H9 (cell line): ENCODE results near the gene GNB1L. TPM values are rescaled to one million over a fixed set of nuclear protein-coding genes. Genes with fewer than 3 reads are reported as not detected.

Source experiments
- DNase-seq: peaks from one replicate; pipeline ENCODE4 v3.0.0-alpha.2; 2017
- H2AFZ ChIP-seq: one replicate; pipeline ENCODE4 v1.6.1; 2013; ENCODE audit warnings: mild to moderate bottlenecking, low read length, control low read depth, moderate library complexity
- H2AK5ac ChIP-seq: 2 replicates; pipeline ENCODE4 v1.6.1; 2013; ENCODE audit warnings: low read length, control low read depth, mixed read lengths; ENCODE audit not compliant: insufficient read length
- H2BK120ac ChIP-seq: one replicate; pipeline ENCODE4 v1.6.1; 2013; ENCODE audit warnings: low read depth, mild to moderate bottlenecking, low read length, control low read depth, inconsistent platforms; ENCODE audit not compliant: poor library complexity, severe bottlenecking
- H2BK12ac ChIP-seq: 2 replicates; pipeline ENCODE4 v1.6.1; 2013; ENCODE audit warnings: low read length, control low read depth, mixed read lengths, low read depth; ENCODE audit not compliant: insufficient read length
- H2BK15ac ChIP-seq: 2 replicates; pipeline ENCODE4 v1.6.1; 2013; ENCODE audit warnings: low read depth, low read length, control low read depth
- H2BK20ac ChIP-seq: one replicate; pipeline ENCODE4 v1.6.1; 2013; ENCODE audit warnings: low read depth, mild to moderate bottlenecking, low read length, control low read depth, inconsistent platforms; ENCODE audit not compliant: poor library complexity, severe bottlenecking
- H2BK5ac ChIP-seq: 2 replicates; pipeline ENCODE4 v1.6.1; 2013; ENCODE audit warnings: low read length, control low read depth, mixed read lengths; ENCODE audit not compliant: insufficient read length
- H3K14ac ChIP-seq: 2 replicates; pipeline ENCODE4 v1.6.1; 2013; ENCODE audit warnings: low read length, control low read depth; ENCODE audit not compliant: insufficient read depth
- H3K18ac ChIP-seq: 2 replicates; pipeline ENCODE4 v1.6.1; 2013; ENCODE audit warnings: low read depth, mild to moderate bottlenecking, mixed read lengths, low read length, control low read depth; ENCODE audit not compliant: insufficient read length
- H3K23ac ChIP-seq: 2 replicates; pipeline ENCODE4 v1.6.1; 2013; ENCODE audit warnings: low read length, control low read depth, mixed read lengths, low read depth; ENCODE audit not compliant: insufficient read length
- H3K23me2 ChIP-seq: 2 replicates; pipeline ENCODE4 v1.6.1; 2013; ENCODE audit warnings: low read depth, mild to moderate bottlenecking, mixed read lengths, low read length, control low read depth; ENCODE audit not compliant: insufficient read length, poor library complexity, severe bottlenecking
- H3K27ac ChIP-seq: 2 replicates; pipeline ENCODE4 v1.5.1; 2013; ENCODE audit warnings: low read length, control low read depth, mixed read lengths, low read depth; ENCODE audit not compliant: insufficient read length
- H3K27me3 ChIP-seq: 2 replicates; pipeline ENCODE4 v1.6.1; 2013; ENCODE audit warnings: low read length, control low read depth, inconsistent platforms; ENCODE audit not compliant: insufficient read depth
- H3K4ac ChIP-seq: 2 replicates; pipeline ENCODE4 v1.6.1; 2013; ENCODE audit warnings: low read depth, mild to moderate bottlenecking, control low read depth, inconsistent platforms, low read length, moderate library complexity
- H3K4me1 ChIP-seq: 2 replicates; pipeline ENCODE4 v1.6.1; 2013; ENCODE audit warnings: low read length, control low read depth, inconsistent platforms; ENCODE audit not compliant: insufficient read depth
- H3K4me2 ChIP-seq: 2 replicates; pipeline ENCODE4 v1.6.1; 2013; ENCODE audit warnings: low read length, control low read depth, mixed read lengths; ENCODE audit not compliant: insufficient read length, insufficient read depth
- H3K56ac ChIP-seq: 2 replicates; pipeline ENCODE4 v1.6.1; 2013; ENCODE audit warnings: low read depth, mild to moderate bottlenecking, mixed read lengths, low read length, control low read depth; ENCODE audit not compliant: insufficient read length
- H3K79me1 ChIP-seq: 2 replicates; pipeline ENCODE4 v1.6.1; 2013; ENCODE audit warnings: low read depth, mild to moderate bottlenecking, moderate library complexity, low read length, control low read depth, inconsistent platforms; ENCODE audit not compliant: insufficient read depth, poor library complexity, severe bottlenecking
- H3K79me2 ChIP-seq: 2 replicates; pipeline ENCODE4 v1.6.1; 2013; ENCODE audit warnings: low read length, control low read depth, inconsistent platforms; ENCODE audit not compliant: insufficient read depth
- H3K9ac ChIP-seq: 2 replicates; pipeline ENCODE4 v1.6.1; 2013; ENCODE audit warnings: low read length, control low read depth, mixed read lengths; ENCODE audit not compliant: insufficient read length; ENCODE audit errors: extremely low read depth
- H3K9me3 ChIP-seq: one replicate; pipeline ENCODE4 v1.6.1; 2013; ENCODE audit warnings: low read depth, low read length, inconsistent platforms; ENCODE audit not compliant: control insufficient read depth
- H3T11ph ChIP-seq: one replicate; pipeline ENCODE4 v1.6.1; 2013; ENCODE audit warnings: mild to moderate bottlenecking, low read length, control low read depth, inconsistent platforms
- H4K20me1 ChIP-seq: one replicate; pipeline ENCODE4 v1.6.1; 2013; ENCODE audit not compliant: control insufficient read depth, insufficient read length, insufficient read depth
- H4K5ac ChIP-seq: 2 replicates; pipeline ENCODE4 v1.6.1; 2013; ENCODE audit warnings: low read depth, mild to moderate bottlenecking, mixed read lengths, low read length, control low read depth; ENCODE audit not compliant: insufficient read length
- H4K8ac ChIP-seq: replicated peaks from 2 replicates; pipeline ENCODE4 v1.6.1; 2013; ENCODE audit warnings: low read length, control low read depth, mixed read lengths, low read depth; ENCODE audit not compliant: insufficient read length
- H4K91ac ChIP-seq: 2 replicates; pipeline ENCODE4 v1.6.1; 2013; ENCODE audit warnings: low read depth, mild to moderate bottlenecking, moderate library complexity, mixed read lengths, low read length, control low read depth; ENCODE audit not compliant: insufficient read length
- H3K27ac Mint-ChIP-seq, 3 experiments: 2 replicates in 2 of 3; 3 replicates in 1 of 3; pipeline ENCODE4 v1.8.0; 2020 to 2021; ENCODE audit warnings: mixed read lengths in 3 of 3, mild to moderate bottlenecking in 1 of 3, moderate library complexity in 1 of 3
- H3K27me3 Mint-ChIP-seq: 2 replicates; pipeline ENCODE4 v1.8.0; 2021; ENCODE audit warnings: low read depth, mild to moderate bottlenecking, moderate library complexity, mixed read lengths
- H3K36me3 Mint-ChIP-seq, 3 experiments: 2 replicates in 2 of 3; 3 replicates in 1 of 3; pipeline ENCODE4 v1.8.0; 2020 to 2021; ENCODE audit warnings: low read depth in 3 of 3, mixed read lengths in 3 of 3; ENCODE audit not compliant: insufficient read depth in 1 of 3
- H3K4me1 Mint-ChIP-seq, 2 experiments: 2 replicates each; pipeline ENCODE4 v1.8.0; 2020; ENCODE audit warnings: mixed read lengths in 2 of 2
- H3K4me3 Mint-ChIP-seq, 2 experiments: 2 replicates in 1 of 2; 3 replicates in 1 of 2; pipeline ENCODE4 v1.8.0; 2020 to 2021; ENCODE audit warnings: mild to moderate bottlenecking in 2 of 2, mixed read lengths in 2 of 2, moderate library complexity in 1 of 2
- H3K9me3 Mint-ChIP-seq, 2 experiments: 2 replicates in 1 of 2; 3 replicates in 1 of 2; pipeline ENCODE4 v1.8.0; 2020; ENCODE audit warnings: mild to moderate bottlenecking in 2 of 2, mixed read lengths in 2 of 2, moderate library complexity in 1 of 2
- CTCF ChIP-seq: fragments of 200-600 bp; sonication (generic); conservative IDR thresholded peaks from 3 replicates; pipeline ENCODE4 v1.8.0; 2021; ENCODE audit warnings: antibody characterized with exemption, mild to moderate bottlenecking
- WGBS: extraction: QIAGEN DNeasy Blood & Tissue Kit; methylation state at CpG from one replicate; pipeline ENCODE4 v1.1.7; 2013; ENCODE audit warnings: missing lambda C conversion rate, low lambda C conversion rate, mixed read lengths; ENCODE audit not compliant: insufficient read length; ENCODE audit errors: extremely low coverage; 5-methylcytosine and 5-hydroxymethylcytosine counted together
- total RNA-seq: library from RNA; stranded (reverse); gene quantifications from 2 replicates; pipeline ENCODE4 v1.2.1, GENCODE V29; 2021

The GNB1L gene
- total RNA-seq, 1 experiment from 2014 or later, result 22.4 TPM

GRCh38 chr22:19805821-19806212, 48.9 kb downstream of the GNB1L start:
- no peak for TF ChIP-seq CTCF
- Histone ChIP-seq H3K23ac (no peak overlapping the region), H3K27ac (no peak overlapping the region), H2BK20ac (no peak overlapping the region), H3K18ac (no peak overlapping the region), H2AFZ (no peak overlapping the region), H3K27me3 (no peaks in the 10 kb centered on the region), H3K56ac (no peak overlapping the region), H3K79me2 (no peaks in the 10 kb centered on the region), H4K8ac (no peak overlapping the region), H4K20me1 (no peaks in the 10 kb centered on the region), H4K91ac (no peak overlapping the region), H2BK120ac (no peak overlapping the region), H2BK12ac (no peak overlapping the region), H3K4me1 (no peaks in the 10 kb centered on the region), H3T11ph (no peak overlapping the region), H3K4ac (no peak overlapping the region), H3K14ac (no peak overlapping the region), H2BK5ac (no peak overlapping the region), H4K5ac (no peak overlapping the region), H3K4me2 (no peak overlapping the region), H3K9ac (no peak overlapping the region), H2AK5ac (no peak overlapping the region), H3K79me1 (no peaks in the 10 kb centered on the region), H2BK15ac (no peak overlapping the region), H3K23me2 (peaks cover 3% of the 10 kb centered on the region), H3K9me3 (no peaks in the 10 kb centered on the region)
- WGBS, result no CpG with 5 or more reads among the region's 8 CpGs
- no peak overlapping the region for H3K27ac Mint-ChIP-seq
- DNase-seq, result peak; percentile 15
- peaks cover 0 to 4% (median 0%) of the 10 kb centered on the region in 3 experiments; a peak in 2 of 7 replicates for H3K36me3 Mint-ChIP-seq
- no peaks in the 10 kb centered on the region; the same call in 1 of the 2 replicates for H3K27me3 Mint-ChIP-seq
- H3K4me3 Mint-ChIP-seq, result no peak overlapping the region
- no peaks in the 10 kb centered on the region for H3K9me3 Mint-ChIP-seq
- peaks cover under 1 to 3% of the 10 kb centered on the region in 2 experiments; a peak in 2 of 4 replicates for H3K4me1 Mint-ChIP-seq
